Loucy (cell line): ENCODE results near the gene FAT1.

Experiments used
- EZH2phosphoT487 ChIP-seq: fragments of 200-600 bp; IDR thresholded peaks from 2 replicates; pipeline ENCODE4 v1.6.1; 2018; ENCODE audit warnings: antibody characterized with exemption, mild to moderate bottlenecking, moderate library complexity, borderline replicate concordance
- TF ChIP-seq, protein P1 (sequence below): fragments of 200-600 bp; sonication (generic); conservative IDR thresholded peaks from 2 replicates; pipeline ENCODE4 v1.5.1; 2014; ENCODE audit warnings: mild to moderate bottlenecking, antibody characterized with exemption, low read length

- no peak for TF ChIP-seq EZH2phosphoT487
- TF ChIP-seq, protein P1, sequence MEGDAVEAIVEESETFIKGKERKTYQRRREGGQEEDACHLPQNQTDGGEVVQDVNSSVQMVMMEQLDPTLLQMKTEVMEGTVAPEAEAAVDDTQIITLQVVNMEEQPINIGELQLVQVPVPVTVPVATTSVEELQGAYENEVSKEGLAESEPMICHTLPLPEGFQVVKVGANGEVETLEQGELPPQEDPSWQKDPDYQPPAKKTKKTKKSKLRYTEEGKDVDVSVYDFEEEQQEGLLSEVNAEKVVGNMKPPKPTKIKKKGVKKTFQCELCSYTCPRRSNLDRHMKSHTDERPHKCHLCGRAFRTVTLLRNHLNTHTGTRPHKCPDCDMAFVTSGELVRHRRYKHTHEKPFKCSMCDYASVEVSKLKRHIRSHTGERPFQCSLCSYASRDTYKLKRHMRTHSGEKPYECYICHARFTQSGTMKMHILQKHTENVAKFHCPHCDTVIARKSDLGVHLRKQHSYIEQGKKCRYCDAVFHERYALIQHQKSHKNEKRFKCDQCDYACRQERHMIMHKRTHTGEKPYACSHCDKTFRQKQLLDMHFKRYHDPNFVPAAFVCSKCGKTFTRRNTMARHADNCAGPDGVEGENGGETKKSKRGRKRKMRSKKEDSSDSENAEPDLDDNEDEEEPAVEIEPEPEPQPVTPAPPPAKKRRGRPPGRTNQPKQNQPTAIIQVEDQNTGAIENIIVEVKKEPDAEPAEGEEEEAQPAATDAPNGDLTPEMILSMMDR = no peak
Observed at GRCh38 chr4:186746581-186746980, 22.9 kb upstream of the FAT1 start.
